ENCODE results near the gene F7. TPM values are rescaled to one million over a fixed set of nuclear protein-coding genes. Genes with fewer than 3 reads are reported as not detected.

The F7 gene
- total RNA-seq, 1 experiment from 2014 or later = not detected

- ChIA-PET POLR2A (ENCODE audit: unreplicated experiment) (no interaction called here), CTCF (no interaction called here)
- DNase-seq (no peak), ATAC-seq (no peak)
- no TSS peak for BruUV-seq (replicated peaks)
- peaks cover 19% of the 10 kb centered on the region for H3K27me3 ChIP-seq (ENCODE audit: low read length)
- no peaks in the 10 kb centered on the region for H3F3A ChIP-seq (ENCODE audit: low read length, unreplicated experiment)
- no peaks in the 10 kb centered on the region for H3K36me3 ChIP-seq (ENCODE audit: low read depth, low read length)
- H4K20me1 ChIP-seq (ENCODE audit: low read length) = no peaks in the 10 kb centered on the region
- H3K79me2 ChIP-seq (ENCODE audit: low read length) = no peaks in the 10 kb centered on the region
- H3K9me3 ChIP-seq (ENCODE audit: low read length) = no peaks in the 10 kb centered on the region
- no peak for TF ChIP-seq EZH2 (IDR thresholded peaks at IDR 0.05; ENCODE audit: low read length, unreplicated experiment)
- no peak for TF ChIP-seq EZH2phosphoT487 (IDR thresholded peaks at IDR 0.05; ENCODE audit: borderline replicate concordance, low read length)
- no peak for TF ChIP-seq CTCF (conservative IDR thresholded peaks at IDR 0.05; ENCODE audit: low read depth, low read length)
- intact Hi-C loops (cut with micrococcal nuclease) = no loop called here
- no peak overlapping the region for H3K9ac ChIP-seq (ENCODE audit: low read length)
- no peak overlapping the region for H3K27ac ChIP-seq (ENCODE audit: low read length)
- H3K4me3 ChIP-seq (ENCODE audit: low read length) = no peak overlapping the region
- no peak overlapping the region for H3K4me2 ChIP-seq (ENCODE audit: low read length)
- H3K4me1 ChIP-seq (ENCODE audit: insufficient read depth, low read length) = no peaks in the 10 kb centered on the region
- no peak overlapping the region for H2AFZ ChIP-seq (ENCODE audit: low read length)
- no peaks in the 10 kb centered on the region for H3K9me2 ChIP-seq (replicated peaks; ENCODE audit: low read length)
Measured at GRCh38 chr13:113129921-113130750, 24.5 kb downstream of the F7 start.

DNA sequence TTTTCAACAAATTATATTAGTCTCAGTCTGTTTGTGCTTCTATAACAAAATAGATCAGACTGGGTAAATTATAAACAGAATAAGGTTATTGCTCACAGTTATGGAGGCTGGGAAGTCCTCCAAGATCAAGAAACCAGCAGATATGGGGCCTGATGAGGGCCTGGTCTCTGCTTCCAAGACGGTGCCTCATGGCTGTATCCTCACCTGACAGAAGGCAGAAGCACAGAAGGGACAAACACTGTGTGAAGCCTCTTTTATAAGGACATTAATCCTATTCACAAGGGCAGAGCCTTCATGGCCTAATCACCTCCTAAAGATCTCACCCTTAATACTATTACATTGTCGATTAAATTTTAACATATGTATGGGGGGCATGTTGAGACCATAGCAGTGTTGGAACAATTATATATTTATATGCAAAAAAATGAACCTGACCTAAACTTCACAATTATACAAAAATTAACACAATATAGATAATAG, 29.7 kb downstream of the F7 start:
- no peak overlapping the region for H3K27ac ChIP-seq (ENCODE audit: low read length)
- H3K4me3 ChIP-seq (ENCODE audit: low read length) = no peak overlapping the region
- no peaks in the 10 kb centered on the region for H3K79me2 ChIP-seq (ENCODE audit: low read length)
- no peak overlapping the region for H3K4me2 ChIP-seq (ENCODE audit: low read length)
- no peaks in the 10 kb centered on the region for H3K9me2 ChIP-seq (replicated peaks; ENCODE audit: low read length)
- intact Hi-C loops (cut with micrococcal nuclease) = no loop called here
- H3K36me3 ChIP-seq (ENCODE audit: low read depth, low read length) = no peaks in the 10 kb centered on the region
- H4K20me1 ChIP-seq (ENCODE audit: low read length) = no peaks in the 10 kb centered on the region
- DNase-seq = no peak
- CTCF ChIA-PET = no interaction called here
- no peak overlapping the region for H3K9ac ChIP-seq (ENCODE audit: low read length)
- no peak for ATAC-seq
- no peaks in the 10 kb centered on the region for H3K4me1 ChIP-seq (ENCODE audit: insufficient read depth, low read length)
- no peak overlapping the region for H2AFZ ChIP-seq (ENCODE audit: low read length)
- BruUV-seq (replicated peaks) = no TSS peak
- no peaks in the 10 kb centered on the region for H3K9me3 ChIP-seq (ENCODE audit: low read length)
- H3F3A ChIP-seq (ENCODE audit: low read length, unreplicated experiment) = no peaks in the 10 kb centered on the region
- TF ChIP-seq EZH2phosphoT487 (IDR thresholded peaks at IDR 0.05; ENCODE audit: borderline replicate concordance, low read length) (no peak), CTCF (conservative IDR thresholded peaks at IDR 0.05; ENCODE audit: low read depth, low read length) (no peak), EZH2 (IDR thresholded peaks at IDR 0.05; ENCODE audit: low read length, unreplicated experiment) (no peak)
- peaks cover 30% of the 10 kb centered on the region for H3K27me3 ChIP-seq (ENCODE audit: low read length)
- POLR2A ChIA-PET (ENCODE audit: unreplicated experiment) = no interaction called here

GRCh38 chr13:113137691-113138298, 32.2 kb downstream of the F7 start:
- no peak for ATAC-seq
- POLR2A ChIA-PET (ENCODE audit: unreplicated experiment) = no interaction called here
- H4K20me1 ChIP-seq (ENCODE audit: low read length) = no peaks in the 10 kb centered on the region
- H3K4me3 ChIP-seq (ENCODE audit: low read length) = no peak overlapping the region
- H3F3A ChIP-seq (ENCODE audit: low read length, unreplicated experiment) = no peaks in the 10 kb centered on the region
- H3K9ac ChIP-seq (ENCODE audit: low read length) = no peak overlapping the region
- no peaks in the 10 kb centered on the region for H3K4me1 ChIP-seq (ENCODE audit: insufficient read depth, low read length)
- no peak overlapping the region for H3K4me2 ChIP-seq (ENCODE audit: low read length)
- no peaks in the 10 kb centered on the region for H3K9me2 ChIP-seq (replicated peaks; ENCODE audit: low read length)
- peaks cover 21% of the 10 kb centered on the region for H3K27me3 ChIP-seq (ENCODE audit: low read length)
- no peak for DNase-seq
- intact Hi-C loops (cut with micrococcal nuclease) = no loop called here
- H3K36me3 ChIP-seq (ENCODE audit: low read depth, low read length) = no peaks in the 10 kb centered on the region
- CTCF ChIA-PET = no interaction called here
- H3K9me3 ChIP-seq (ENCODE audit: low read length) = no peaks in the 10 kb centered on the region
- TF ChIP-seq CTCF (conservative IDR thresholded peaks at IDR 0.05; ENCODE audit: low read depth, low read length) (no peak), EZH2phosphoT487 (IDR thresholded peaks at IDR 0.05; ENCODE audit: borderline replicate concordance, low read length) (no peak), EZH2 (IDR thresholded peaks at IDR 0.05; ENCODE audit: low read length, unreplicated experiment) (no peak)
- H3K27ac ChIP-seq (ENCODE audit: low read length) = no peak overlapping the region
- H3K79me2 ChIP-seq (ENCODE audit: low read length) = no peaks in the 10 kb centered on the region
- no peak overlapping the region for H2AFZ ChIP-seq (ENCODE audit: low read length)
- BruUV-seq (replicated peaks) = no TSS peak

Data from PC-3 (cell line).